ENCODE results near the gene PITPNM2.

GRCh38 chr12:123108682-123109066, 42.2 kb downstream of the PITPNM2 start:
- TF ChIP-seq CTCF (IDR thresholded peaks at IDR 0.05) = no peak
- TF ChIP-seq RCOR1 (IDR thresholded peaks at IDR 0.05; ENCODE audit: low read length) = no peak
- no peak for TF ChIP-seq POLR2AphosphoS5 (IDR thresholded peaks at IDR 0.05; ENCODE audit: low read depth, low read length)
- TF ChIP-seq NFIC (IDR thresholded peaks at IDR 0.05; ENCODE audit: borderline replicate concordance) = no peak
- no peak for TF ChIP-seq EZH2phosphoT487 (IDR thresholded peaks at IDR 0.05; ENCODE audit: borderline replicate concordance, low read depth)
- no peak for TF ChIP-seq RFX5 (IDR thresholded peaks at IDR 0.05; ENCODE audit: low read length)
- TF ChIP-seq RXRA (IDR thresholded peaks at IDR 0.05; ENCODE audit: borderline replicate concordance, low read depth) = no peak
- no peak for TF ChIP-seq TAF1 (IDR thresholded peaks at IDR 0.05; ENCODE audit: borderline replicate concordance, low read depth, low read length)
- no peak for TF ChIP-seq MAX (IDR thresholded peaks at IDR 0.05; ENCODE audit: low read depth)

Data from SK-N-SH (cell line).